Measurements from ENCODE around the gene RGS14.
"Not testable (repeated sequence)": the region's sequence is repeated elsewhere in the genome, so short reads cannot be mapped to it uniquely, and the experiment has no call there.

RGS14 gene

GRCh38 chr5:177367323-177367848, 9.7 kb downstream of the RGS14 start:
- DNase-seq, result no peak

GRCh38 chr5:177367981-177368868, 10.5 kb downstream of the RGS14 start:
- no peak for DNase-seq

GRCh38 chr5:177368869-177369644, 11.3 kb downstream of the RGS14 start:
- DNase-seq, result no peak

- no peak for DNase-seq
Measured at GRCh38 chr5:177369645-177370440, 12.1 kb downstream of the RGS14 start.

- DNase-seq, result peak in 3 of 4 experiments; percentile 15 to 47 (median 43)
Measured at GRCh38 chr5:177370488-177371119, 12.9 kb downstream of the RGS14 start.

- DNase-seq, result no peak
Measured at GRCh38 chr5:177371120-177372033, 13.7 kb downstream of the RGS14 start.

- DNase-seq, result no peak
Measured at GRCh38 chr5:177372034-177372896, 14.5 kb downstream of the RGS14 start.

- no peak for DNase-seq
Measured at GRCh38 chr5:177372910-177373309, 15.2 kb downstream of the RGS14 start.

GRCh38 chr5:177373806-177374205, 16.1 kb downstream of the RGS14 start:
- no peak for DNase-seq

GRCh38 chr5:177374211-177374610, 16.5 kb downstream of the RGS14 start:
- DNase-seq, result no peak

GRCh38 chr5:177375516-177375915, 17.8 kb downstream of the RGS14 start:
- not testable (repeated sequence) for DNase-seq

GRCh38 chr5:177376107-177376506, 18.4 kb downstream of the RGS14 start:
- no peak for DNase-seq

GRCh38 chr5:177377851-177378776, 20.4 kb downstream of the RGS14 start:
- DNase-seq, result no peak

- DNase-seq, result no peak
Measured at GRCh38 chr5:177378884-177379883, 21.5 kb downstream of the RGS14 start.

GRCh38 chr5:177380805-177381126, 23.0 kb downstream of the RGS14 start:
- DNase-seq, result no peak

- DNase-seq, result no peak
Measured at GRCh38 chr5:177382423-177383029, 24.8 kb downstream of the RGS14 start.

GRCh38 chr5:177383181-177383580, 25.5 kb downstream of the RGS14 start:
- no peak for DNase-seq
